Endothelial cell of umbilical vein (primary cell): Measurements from ENCODE around the gene PDHX. TPM values are rescaled to one million over a fixed set of nuclear protein-coding genes. Genes with fewer than 3 reads are reported as not detected.

ENCODE experiments used
- BruUV-seq: library from RNA; stranded (reverse); fragments of 400-500 nt; replicated peaks from 2 replicates; lab custom pipeline; 2021; lab: Mats Ljungman, UMichigan
- CTCF ChIA-PET: fragments of 300-600, 350-600 bp; sonication (Branson Sonifier 250); formaldehyde crosslinking; loops from one replicate; lab custom pipeline; 2021; ENCODE audit warnings: antibody characterized with exemption, inconsistent platforms; lab: Charles Lee
- POLR2A ChIA-PET: fragments of 300-600, 350-600 bp; sonication (Branson Sonifier 250); formaldehyde crosslinking; loops from one replicate; lab custom pipeline; 2021; ENCODE audit warnings: antibody characterized with exemption, inconsistent platforms; lab: Charles Lee
- DNase-seq: peaks from one replicate; pipeline ENCODE4 v3.0.0-alpha.2; 2011; ENCODE audit warnings: low read depth, low spot score
- FAIRE-seq: peaks from 2 replicates; lab custom pipeline; 2011; peaks lifted over from hg19 to GRCh38; lab: Jason Lieb, UNC
- H2AFZ ChIP-seq: 2 replicates; pipeline ENCODE4 v1.6.0; 2012; ENCODE audit warnings: low read depth, low read length, control low read depth, inconsistent platforms
- H3K27ac ChIP-seq: 2 replicates; pipeline ENCODE4 v1.5.1; 2011; ENCODE audit warnings: low read depth, mild to moderate bottlenecking, control low read depth, low read length, moderate library complexity; ENCODE audit not compliant: insufficient read depth
- H3K27me3 ChIP-seq, 2 experiments: 2 replicates each; pipeline versions ENCODE4 v1.6.0 to v1.6.1; 2011; ENCODE audit warnings: low read length in 2 of 2, mixed read lengths in 1 of 2; ENCODE audit not compliant: control insufficient read depth in 2 of 2, insufficient read depth in 2 of 2
- H3K36me3 ChIP-seq, 2 experiments: 2 replicates in 1 of 2; 3 replicates in 1 of 2; pipeline ENCODE4 v1.5.1; 2011; ENCODE audit warnings: low read length in 2 of 2, mild to moderate bottlenecking in 1 of 2, moderate library complexity in 1 of 2; ENCODE audit not compliant: control insufficient read depth in 2 of 2, insufficient read depth in 2 of 2; ENCODE audit errors: extremely low read depth in 1 of 2
- H3K4me1 ChIP-seq: 3 replicates; pipeline ENCODE4 v1.5.1; 2011; ENCODE audit warnings: mild to moderate bottlenecking, low read length; ENCODE audit not compliant: control insufficient read depth, insufficient read depth; ENCODE audit errors: extremely low read depth
- H3K4me2 ChIP-seq: 2 replicates; pipeline ENCODE4 v1.6.1; 2011; ENCODE audit warnings: low read length, control low read depth, mixed read lengths; ENCODE audit not compliant: insufficient read depth
- H3K4me3 ChIP-seq, 3 experiments: fragments of 200-600 bp in 1 of 3; sonication (generic), shearing (Covaris generic) in 1 of 3; replicated peaks in 1 of 3; 2 replicates each; pipeline ENCODE4 v1.5.1; 2011 to 2016; ENCODE audit warnings: control low read depth in 3 of 3, low read length in 3 of 3, mild to moderate bottlenecking in 2 of 3, inconsistent platforms in 1 of 3, low read depth in 1 of 3, moderate library complexity in 1 of 3; ENCODE audit not compliant: insufficient read depth in 1 of 3
- H3K79me2 ChIP-seq: 2 replicates; pipeline ENCODE4 v1.6.0; 2012; ENCODE audit warnings: low read length, inconsistent platforms; ENCODE audit not compliant: control insufficient read depth, insufficient read depth
- H3K9ac ChIP-seq: replicated peaks from 2 replicates; pipeline ENCODE3; 2011; ENCODE audit warnings: low read length, control low read depth; ENCODE audit not compliant: insufficient read depth; ENCODE audit errors: extremely low read depth
- H3K9me1 ChIP-seq: replicated peaks from 3 replicates; pipeline ENCODE4 v1.6.0; 2011; ENCODE audit warnings: mild to moderate bottlenecking, low read length; ENCODE audit not compliant: control insufficient read depth, insufficient read depth; ENCODE audit errors: extremely low read depth
- H3K9me3 ChIP-seq: replicated peaks from 2 replicates; pipeline ENCODE4 v1.5.1; 2012; ENCODE audit warnings: low read length, inconsistent platforms; ENCODE audit not compliant: control insufficient read depth, insufficient read depth
- H4K20me1 ChIP-seq: replicated peaks from 2 replicates; pipeline ENCODE3; 2011; ENCODE audit warnings: mild to moderate bottlenecking, low read length; ENCODE audit not compliant: control insufficient read depth, insufficient read depth; ENCODE audit errors: extremely low read depth
- CTCF ChIP-seq, 2 donors: IDR thresholded peaks; 1 replicate in 1 of 2; 2 replicates in 1 of 2; pipeline ENCODE4 v1.5.1; 2011; ENCODE audit warnings: low read length in 2 of 2, mild to moderate bottlenecking in 2 of 2, moderate library complexity in 2 of 2, control low read depth in 1 of 2, inconsistent platforms in 1 of 2, low read depth in 1 of 2; ENCODE audit not compliant: insufficient read depth in 1 of 2; ENCODE audit errors: extremely low read depth in 1 of 2
- EZH2 ChIP-seq: IDR thresholded peaks from 2 replicates; pipeline ENCODE4 v1.6.1; 2012; ENCODE audit warnings: borderline replicate concordance, low read depth, mild to moderate bottlenecking, moderate library complexity, low read length, inconsistent platforms; ENCODE audit not compliant: severe bottlenecking
- FOS ChIP-seq: IDR thresholded peaks from 2 replicates; pipeline ENCODE4 v1.6.1; 2011; ENCODE audit warnings: mild to moderate bottlenecking, low read length, moderate library complexity, borderline replicate concordance; ENCODE audit not compliant: insufficient read depth
- GATA2 ChIP-seq: IDR thresholded peaks from 2 replicates; pipeline ENCODE4 v1.7.0; 2011; ENCODE audit warnings: low read depth, mild to moderate bottlenecking, moderate library complexity, mixed read lengths, low read length; ENCODE audit not compliant: insufficient read length, insufficient read depth
- JUN ChIP-seq: IDR thresholded peaks from 2 replicates; pipeline ENCODE4 v1.6.1; 2011; ENCODE audit warnings: borderline replicate concordance, low read depth; ENCODE audit not compliant: insufficient read length, insufficient read depth
- MAX ChIP-seq: IDR thresholded peaks from 2 replicates; pipeline ENCODE4 v1.6.1; 2011; ENCODE audit not compliant: insufficient read depth, insufficient read length
- MYC ChIP-seq: IDR thresholded peaks from one replicate; pipeline ENCODE4 v1.6.1; 2011; ENCODE audit warnings: mild to moderate bottlenecking, low read depth, low read length
- POLR2A ChIP-seq: IDR thresholded peaks from 2 replicates; pipeline ENCODE4 v1.6.1; 2012; ENCODE audit warnings: low read depth, mild to moderate bottlenecking, control low read depth, low read length
- POLR2AphosphoS5 ChIP-seq: IDR thresholded peaks from 2 replicates; pipeline ENCODE4 v1.6.1; 2012; ENCODE audit warnings: low read depth, mild to moderate bottlenecking, control low read depth, low read length, moderate library complexity; ENCODE audit not compliant: insufficient read depth
- dilution Hi-C: fragments of 300-500 bp; cut with MboI; formaldehyde crosslinking; loops from one replicate; pipeline ENCODE4 v1.15.0; 2019; ENCODE audit warnings: low sequenced_read_pairs; ENCODE audit not compliant: extremely low pct_ligation_motif_present
- intact Hi-C: fragments of 100-400 bp; cut with micrococcal nuclease; formaldehyde crosslinking; loops from one replicate; pipeline ENCODE4 v1.10.0; 2022
- polyA plus RNA-seq, 4 experiments: library from polyadenylated mRNA; depleted of rRNA in 3 of 4; stranded (reverse) in 3 of 4; unstranded in 1 of 4; fragments of >200 nt; gene quantifications; 2 replicates each; pipeline versions ENCODE4 v1.2.1 to v1.2.3, GENCODE V29; 2011 to 2012; ENCODE audit warnings: missing spikeins in 1 of 4
- total RNA-seq: library from RNA; stranded (reverse); gene quantifications from 2 replicates; pipeline ENCODE4 v1.2.3, GENCODE V29; 2021

Gene PDHX
- total and polyA plus RNA-seq, 2 donors (not counting 3 experiments of a cell fraction or from before 2014, with no cell fraction given): 10.5 to 30.5 TPM

- Histone ChIP-seq H3K4me3 (no peak overlapping the region), H3K36me3 (no peaks in the 10 kb centered on the region), H3K9me1 (no peaks in the 10 kb centered on the region), H3K9ac (no peak overlapping the region), H3K79me2 (no peaks in the 10 kb centered on the region), H3K27ac (peak overlapping the region; percentile 42), H3K4me1 (peaks cover 26% of the 10 kb centered on the region), H3K4me2 (peak overlapping the region; percentile 39), H3K27me3 (no peaks in the 10 kb centered on the region), H2AFZ (peak overlapping the region; percentile 44), H4K20me1 (no peaks in the 10 kb centered on the region), H3K9me3 (no peaks in the 10 kb centered on the region)
- dilution Hi-C loops: no loop called here
- no TSS peak for BruUV-seq
- ChIA-PET CTCF (interaction anchor here (0.7 to 1.3 kb wide), 7 partner anchors 15 to 201 kb away, joined by 3 to 7 read pairs (median 3); no protein-coding TSS in a partner anchor), POLR2A (no interaction called here)
- intact Hi-C loops: no loop called here
- FAIRE-seq (peak; percentile 89), DNase-seq (peak; percentile 88)
- TF ChIP-seq CTCF (IDR thresholded peaks at IDR 0.05; ENCODE audit: extremely low read depth in 1 of 2, insufficient read depth in 1 of 2, low read depth in 1 of 2, low read length in 2 of 2) (no peak), MYC (no peak), GATA2 (peak; percentile 98), JUN (no peak), MAX (no peak), EZH2 (no peak), FOS (peak; percentile 91), POLR2AphosphoS5 (peak; percentile 92), POLR2A (peak; percentile 49)
Observed at GRCh38 chr11:35035894-35036408, 119.5 kb downstream of the PDHX start.
